ENCODE measurements around the gene ZFTA.
A peak's percentile ranks its signal among the peaks of the same experiment; 100 is the strongest.
"Not testable (repeated sequence)": the region's sequence is repeated elsewhere in the genome, so short reads cannot be mapped to it uniquely, and the experiment has no call there.

ZFTA gene

DNA sequence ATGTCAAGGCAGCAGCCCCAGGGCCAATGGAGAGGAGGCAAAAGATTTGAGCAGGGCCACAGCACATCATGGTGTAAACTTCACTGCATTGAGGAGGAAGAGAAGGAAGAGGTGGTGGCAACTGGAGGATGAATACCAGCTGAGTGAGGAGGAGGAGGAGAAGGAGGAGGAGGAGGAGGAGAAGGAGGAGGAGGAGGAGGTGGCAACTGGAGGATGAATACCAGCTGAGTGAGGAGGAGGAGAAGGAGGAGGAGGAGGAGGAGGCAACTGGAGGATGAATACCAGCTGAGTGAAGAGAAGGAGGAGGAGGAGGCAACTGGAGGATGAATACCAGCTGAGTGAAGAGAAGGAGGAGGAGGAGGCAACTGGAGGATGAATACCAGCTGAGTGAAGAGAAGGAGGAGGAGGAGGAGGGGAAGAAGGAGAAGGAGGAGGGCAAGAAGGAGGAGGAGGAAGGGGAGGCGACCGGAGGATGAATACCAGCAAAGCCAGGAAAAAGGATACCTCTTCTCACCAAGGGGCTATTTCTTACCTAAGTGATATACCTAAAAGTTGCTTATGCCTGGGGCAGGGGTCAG, 3.3 kb upstream of the ZFTA start:
- DNase-seq: not testable (repeated sequence)

DNA sequence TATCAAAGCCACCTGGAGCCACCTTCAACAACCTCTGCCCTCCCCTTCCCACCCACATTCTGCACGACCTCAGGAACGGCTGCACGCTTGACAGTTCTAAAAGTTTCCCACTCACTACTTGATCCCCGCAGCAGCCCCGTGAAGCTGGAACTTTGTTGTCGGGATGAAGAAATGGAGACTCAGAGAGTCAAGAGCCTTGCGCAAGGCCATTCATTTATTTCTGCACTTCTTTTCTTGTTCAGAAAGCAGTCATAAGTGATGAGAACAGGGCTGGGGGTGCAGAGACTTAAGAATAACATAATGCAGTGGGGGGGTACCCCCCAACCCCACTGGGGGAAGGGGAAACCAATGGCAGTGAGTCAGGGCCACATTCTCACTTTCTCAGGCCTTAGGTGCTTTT, 2.2 kb upstream of the ZFTA start:
- DNase-seq: no peak

DNA sequence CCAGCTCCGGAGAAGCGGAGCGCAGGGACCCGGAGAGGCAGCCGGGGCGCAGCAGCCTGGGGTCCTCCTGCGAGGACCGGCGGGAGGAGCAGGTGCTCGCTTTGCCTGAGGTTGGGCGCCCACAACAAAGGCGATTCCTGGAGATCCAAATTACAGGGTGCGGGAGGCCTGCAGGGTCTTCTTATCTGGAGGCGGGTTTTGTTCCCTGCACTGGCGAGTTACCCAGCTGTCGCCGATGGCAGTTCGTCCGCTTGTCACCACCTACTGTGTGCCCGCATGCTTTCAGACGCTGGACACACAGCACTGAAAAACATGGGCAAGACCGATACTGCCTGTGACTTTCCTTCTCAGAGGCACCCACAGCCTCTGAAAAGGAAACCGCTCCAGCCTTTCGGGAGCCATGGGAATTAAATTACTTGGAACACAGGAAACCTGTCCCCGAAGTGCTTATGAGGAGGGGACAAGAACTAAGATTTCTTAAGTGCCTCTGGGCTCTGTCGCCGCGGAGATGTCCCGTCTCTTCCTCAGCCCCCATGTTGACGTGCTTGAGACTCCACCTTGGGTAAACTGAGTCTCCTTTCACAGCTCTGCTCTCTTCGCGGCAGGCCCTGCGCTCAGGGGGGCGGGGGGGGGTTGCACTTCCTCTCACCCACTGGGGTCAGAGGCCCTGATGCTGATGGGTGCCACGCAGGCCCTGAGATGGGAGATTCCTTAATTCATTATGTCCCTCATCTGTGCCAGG, 1.3 kb upstream of the ZFTA start:
- DNase-seq: no peak

DNA sequence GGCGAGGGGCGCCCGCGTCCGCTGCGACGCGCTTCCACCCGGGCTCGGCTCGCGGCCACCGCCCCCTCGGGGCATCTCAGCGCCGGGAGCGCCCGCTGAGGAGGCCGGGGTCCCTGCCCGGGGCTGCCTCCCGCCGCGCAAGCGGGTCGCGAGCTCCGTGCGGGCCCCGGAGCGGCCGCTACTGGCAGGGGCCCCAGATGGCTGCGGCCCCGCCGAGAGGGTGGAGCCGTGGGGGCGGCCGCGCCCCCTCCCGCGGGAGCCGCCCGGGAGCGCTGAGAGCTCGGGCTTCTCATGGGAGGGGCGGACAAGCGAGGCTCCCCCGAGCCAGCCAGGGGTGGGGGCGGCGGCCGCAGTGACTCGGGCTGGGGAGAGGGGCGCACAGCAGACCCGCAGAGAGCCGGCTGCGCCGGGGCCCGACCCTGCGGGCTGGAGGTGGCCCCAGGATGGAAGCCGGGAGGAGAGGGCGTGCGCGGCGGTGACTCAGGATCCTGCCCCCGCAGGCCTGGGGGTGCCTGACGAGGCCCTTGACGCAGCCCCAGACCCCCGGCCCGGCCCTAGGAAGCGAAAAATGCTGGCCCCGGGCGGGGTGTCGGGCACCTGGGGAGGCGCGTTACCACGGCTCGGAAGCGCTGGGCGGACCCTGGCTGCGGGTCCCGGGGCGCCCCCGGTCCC, 603 bp upstream of the ZFTA start:
- DNase-seq: peak; percentile 28

DNA sequence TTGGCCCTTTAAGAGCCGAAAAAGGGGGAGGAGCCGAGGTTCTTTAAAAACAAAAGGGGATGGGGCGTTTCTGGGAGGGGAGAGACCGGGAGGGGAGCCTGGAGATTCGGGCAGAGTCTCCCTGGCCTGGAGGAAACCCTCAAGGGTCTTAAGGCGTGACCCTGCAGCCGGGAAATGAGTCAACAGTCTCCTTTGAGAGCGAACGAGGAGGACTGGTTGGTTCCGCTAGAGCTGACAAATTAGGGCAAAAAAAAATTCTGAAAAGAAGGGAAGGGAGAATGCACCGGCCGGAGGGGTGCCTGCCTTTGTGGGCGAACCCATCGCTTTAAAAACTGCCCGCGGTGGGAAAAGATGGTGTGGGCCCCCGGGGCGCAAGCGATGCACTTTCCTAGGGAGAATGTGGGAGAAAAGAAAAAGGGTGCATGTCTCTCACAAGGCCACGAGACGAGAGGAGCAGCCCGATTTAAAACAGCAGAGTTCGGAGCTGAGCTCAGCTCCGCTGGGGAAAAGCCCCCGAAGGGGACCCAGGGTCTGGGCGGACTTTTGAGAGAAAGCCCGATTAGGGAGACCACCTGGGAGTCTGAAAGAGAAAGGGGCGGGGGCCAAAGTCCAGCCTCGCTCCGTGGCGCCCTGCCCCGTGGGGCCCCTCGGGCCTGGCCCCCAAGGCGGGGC, 874 bp downstream of the ZFTA start:
- DNase-seq: peak; percentile 56

DNA sequence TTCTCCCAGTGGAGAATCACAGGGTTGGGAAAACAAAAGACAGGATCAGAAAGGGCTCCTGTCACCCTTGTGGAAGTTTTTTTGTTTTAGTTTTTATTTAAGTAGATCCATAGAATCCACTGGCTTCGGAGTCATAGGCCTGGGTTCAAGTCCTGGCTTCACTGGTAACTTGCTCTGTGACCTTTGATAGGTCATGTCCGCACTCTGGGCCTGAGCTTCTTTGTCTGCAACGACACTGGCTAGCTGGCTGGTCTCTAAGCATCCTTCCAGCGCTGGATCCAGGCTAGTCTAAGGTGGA, 1.4 kb downstream of the ZFTA start:
- DNase-seq: no peak

DNA sequence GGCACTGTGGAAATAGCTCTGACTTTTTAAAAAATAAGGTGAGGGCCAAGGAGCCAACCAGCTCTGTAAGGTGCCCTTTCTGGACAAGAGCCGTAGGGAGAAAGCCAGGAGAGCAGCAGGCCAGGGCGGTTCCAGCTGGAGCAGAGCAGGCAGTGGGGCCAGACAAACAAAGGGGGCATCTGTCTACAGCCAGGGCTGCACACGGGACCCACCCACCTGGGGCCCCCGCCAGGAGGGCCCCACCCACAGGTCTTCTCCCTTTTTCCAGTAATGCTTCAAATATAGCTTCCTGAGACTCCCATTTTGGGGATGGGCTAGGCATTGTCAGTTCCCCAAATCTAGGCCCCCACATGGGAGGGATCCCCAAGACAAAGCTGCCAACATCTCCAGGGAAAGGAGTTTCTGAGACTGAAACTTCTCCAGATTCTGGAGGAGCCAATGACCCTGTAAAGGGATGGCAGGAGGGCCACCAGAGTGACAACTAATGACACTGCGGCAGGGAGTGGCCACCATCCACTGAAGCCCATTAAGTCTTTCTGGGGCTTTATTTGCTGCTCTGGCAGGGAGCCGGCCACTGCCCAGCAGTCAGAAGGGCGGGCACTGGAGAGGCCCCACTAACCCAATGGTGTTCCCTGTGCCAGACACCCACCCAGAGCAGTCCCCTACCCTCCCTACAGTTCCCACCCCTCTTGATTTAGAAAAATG, 1.9 kb downstream of the ZFTA start:
- DNase-seq: no peak

DNA sequence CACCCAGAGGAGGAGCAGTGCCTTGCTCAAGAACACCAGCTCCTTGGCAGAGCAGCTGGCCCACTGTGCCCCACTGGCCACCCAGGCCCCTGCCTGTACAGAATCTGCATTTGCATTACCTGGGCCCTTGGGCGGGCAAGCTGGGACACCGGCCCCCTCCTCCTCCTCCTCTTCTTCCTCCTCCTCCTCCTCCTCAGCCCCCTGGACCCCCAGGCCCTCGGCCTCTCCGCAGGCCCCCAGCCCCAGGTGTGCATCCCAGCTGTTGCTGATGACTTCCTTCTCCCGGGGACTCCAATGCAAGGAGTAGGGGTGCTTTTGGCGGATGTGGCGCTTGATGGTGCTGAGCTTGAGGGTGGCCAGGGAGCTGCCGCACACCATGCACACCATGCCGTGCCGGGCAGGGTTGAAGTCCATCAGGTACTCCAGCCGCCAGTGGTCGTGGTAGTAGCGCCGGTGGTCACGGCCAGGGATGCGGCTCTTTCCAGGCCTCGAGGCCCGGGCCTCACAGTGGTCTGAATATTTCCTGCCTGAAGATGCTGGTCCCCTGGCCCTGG, 2.8 kb downstream of the ZFTA start:
- no peak for DNase-seq

DNA sequence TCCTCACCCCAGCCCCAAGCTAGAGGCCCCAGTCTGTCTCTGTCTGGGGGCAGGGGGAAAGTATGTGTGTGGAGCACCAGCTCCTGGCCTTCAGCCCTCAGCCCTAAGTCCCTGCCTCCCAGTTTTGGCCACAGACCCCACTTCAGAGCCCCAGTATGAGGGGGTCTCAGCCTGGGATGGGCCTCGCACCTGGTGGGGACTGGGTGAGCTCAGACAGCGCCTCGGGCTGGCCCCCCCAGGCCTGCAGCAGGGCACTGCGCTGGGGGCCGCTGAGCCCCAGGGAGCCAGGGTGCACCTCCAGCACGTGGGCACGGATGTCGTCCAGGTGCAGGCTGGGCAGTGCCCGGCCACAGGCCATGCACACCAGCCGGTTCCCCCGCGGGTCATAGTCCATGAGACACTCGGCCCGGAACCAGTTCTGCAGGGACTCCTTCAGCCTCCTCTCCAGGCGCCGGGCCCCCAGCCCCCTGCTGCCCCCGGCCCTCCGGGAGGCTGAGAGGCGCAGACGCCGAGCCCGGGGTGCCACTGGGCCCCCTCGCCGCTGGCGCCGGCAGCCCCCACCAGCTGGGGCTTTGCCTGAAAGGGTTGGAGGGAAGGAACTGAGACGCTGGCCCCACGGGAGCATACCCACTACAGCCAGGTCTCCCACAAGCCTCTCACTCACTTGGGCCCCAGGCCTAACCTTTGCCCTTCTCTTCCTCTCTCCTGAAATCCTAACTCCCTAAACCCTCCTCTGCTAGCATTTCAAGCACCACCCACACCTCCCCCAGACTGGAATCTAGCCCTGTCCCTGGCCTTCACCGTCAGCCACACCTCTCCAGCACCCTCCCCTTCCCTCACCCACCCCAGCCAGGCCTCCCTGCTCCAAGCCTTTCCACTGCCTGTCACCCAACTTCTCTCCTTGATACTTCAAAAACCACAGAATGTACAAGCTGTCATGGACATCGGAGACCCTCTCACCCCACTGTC, 3.6 kb downstream of the ZFTA start:
- no peak for DNase-seq

DNA sequence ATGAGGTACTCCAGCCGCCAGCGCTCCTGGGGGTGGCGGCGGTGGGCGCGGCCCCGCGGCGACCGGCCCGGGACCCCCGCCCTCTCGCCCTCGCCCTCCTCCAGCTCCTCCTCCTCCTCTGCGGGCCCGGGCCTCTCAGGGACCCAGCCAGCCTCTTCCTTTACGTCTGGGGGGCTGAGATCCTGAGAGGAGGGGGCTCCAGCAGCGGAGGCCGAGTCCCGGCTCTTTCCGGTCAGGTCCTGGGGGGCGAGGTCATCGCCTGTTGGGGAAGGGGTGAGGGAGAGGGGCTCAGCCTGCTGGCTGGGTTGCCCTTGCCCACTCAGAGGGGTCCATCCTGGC, 4.3 kb downstream of the ZFTA start:
- no peak for DNase-seq

DNA sequence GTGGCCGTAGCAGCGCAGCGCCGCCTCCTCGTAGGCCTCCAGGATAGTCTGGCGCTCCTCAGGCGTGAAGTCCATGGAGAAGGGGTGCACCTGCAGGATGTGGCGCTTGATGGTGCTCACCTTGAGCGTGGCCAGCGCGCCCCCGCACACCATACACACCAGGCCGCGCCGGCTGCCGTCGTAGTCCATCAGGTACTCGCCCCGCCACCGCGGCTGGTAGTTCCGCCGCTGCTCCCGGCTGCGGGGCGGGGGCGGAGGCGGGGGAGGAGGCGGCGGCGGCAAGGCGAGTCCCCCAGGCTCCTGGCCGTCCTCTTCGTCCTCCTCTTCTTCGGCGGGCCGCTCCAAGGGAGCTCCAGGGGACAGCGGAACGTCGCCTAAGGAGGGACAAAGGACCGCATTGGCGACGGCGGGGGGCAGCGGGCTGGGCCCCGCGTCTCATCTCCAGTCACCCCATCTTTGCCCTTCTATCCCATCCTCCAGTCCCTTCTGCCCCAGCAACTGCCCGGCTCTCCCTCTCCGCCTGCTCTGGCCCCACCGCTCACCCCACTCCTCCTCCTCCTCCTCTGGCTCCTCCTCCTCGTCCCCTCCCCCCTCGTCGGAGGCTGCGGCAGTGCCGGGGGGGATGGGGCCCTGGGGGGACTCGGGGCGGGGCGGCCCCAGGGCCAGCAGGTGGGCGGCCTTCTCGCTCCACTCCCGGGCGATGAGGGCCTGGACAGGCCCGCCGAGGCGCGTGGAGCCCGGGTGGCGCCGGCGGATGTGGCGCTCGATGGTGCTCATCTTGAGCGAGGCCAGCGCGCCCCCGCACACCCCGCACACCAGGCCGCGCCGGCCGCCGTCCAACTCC, 4.9 kb downstream of the ZFTA start:
- DNase-seq: no peak

DNA sequence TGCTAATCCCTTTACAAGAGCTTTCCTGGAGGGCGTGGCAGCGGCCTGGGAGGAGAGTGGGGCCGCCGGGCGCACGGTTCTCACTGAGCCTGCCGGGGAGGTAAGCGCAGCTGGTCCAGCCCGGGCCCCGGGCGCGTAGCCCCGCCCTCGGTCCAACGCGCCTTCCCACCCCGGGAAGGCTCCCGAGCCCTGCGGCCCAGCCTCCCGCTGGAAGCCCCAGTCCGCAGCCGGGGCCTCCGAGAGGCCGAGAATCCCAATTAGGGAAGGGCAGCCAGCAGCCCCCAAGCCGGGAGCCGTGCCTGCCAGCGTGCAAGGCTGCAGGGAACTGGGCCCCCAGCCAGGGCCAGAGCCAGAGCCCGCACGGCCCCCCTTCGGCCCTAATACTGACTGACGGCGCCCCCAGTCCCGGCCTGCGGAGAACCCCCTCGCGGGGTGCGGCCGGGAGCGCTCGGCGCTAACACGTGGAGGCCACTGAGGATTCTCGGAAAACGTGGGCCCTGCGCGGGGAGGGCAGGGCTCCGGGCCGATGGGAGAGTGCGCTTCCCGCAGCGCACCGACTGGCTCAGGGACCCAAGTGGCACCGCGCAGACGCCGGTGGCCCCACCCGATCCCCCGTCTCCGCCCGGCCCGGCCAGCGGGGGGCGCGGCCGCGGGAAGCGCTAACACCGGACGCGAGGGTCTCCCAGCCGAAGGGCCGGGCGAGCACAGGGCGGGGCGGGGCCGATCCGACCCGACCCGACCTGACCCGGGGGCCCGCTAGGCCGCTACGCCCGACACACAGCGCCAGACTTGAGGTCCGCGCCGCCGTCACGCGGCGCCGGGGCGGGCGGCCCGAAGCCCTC, 5.7 kb downstream of the ZFTA start:
- no peak for DNase-seq

DNA sequence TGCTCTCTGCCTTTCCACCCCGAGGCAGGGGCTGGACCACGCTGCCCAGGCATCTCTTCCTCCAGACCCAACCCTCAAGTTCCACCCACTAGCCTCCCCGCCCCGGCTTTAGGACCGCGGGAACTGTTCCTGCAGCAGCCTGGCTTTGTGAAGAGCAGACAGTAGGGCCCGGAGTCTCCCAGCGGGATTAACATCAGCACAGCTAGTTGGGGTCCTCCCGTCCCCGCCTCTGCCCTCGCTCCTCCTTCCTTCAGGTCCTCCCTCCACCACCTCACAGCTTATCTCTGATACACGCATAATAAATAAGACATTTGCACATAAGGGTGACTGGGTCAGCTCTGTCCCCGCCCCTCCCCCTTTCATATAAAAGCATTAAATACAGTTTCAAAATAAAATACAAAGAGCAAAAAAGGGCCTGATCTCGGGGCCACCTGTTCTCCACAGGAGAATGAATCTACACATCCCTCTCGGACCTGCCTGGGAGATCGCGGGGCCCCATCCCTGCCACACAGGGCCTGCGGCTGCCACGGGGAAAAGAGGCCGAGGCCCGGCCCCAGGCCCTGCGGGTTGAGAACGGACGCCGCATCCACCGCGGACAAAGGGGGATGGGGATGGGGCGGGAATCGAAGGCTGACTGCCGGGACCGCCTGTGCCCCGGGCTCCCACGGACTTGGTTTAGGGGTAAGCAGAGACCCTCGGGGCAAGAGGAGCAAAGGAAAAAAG, 6.5 kb downstream of the ZFTA start:
- no peak for DNase-seq

DNA sequence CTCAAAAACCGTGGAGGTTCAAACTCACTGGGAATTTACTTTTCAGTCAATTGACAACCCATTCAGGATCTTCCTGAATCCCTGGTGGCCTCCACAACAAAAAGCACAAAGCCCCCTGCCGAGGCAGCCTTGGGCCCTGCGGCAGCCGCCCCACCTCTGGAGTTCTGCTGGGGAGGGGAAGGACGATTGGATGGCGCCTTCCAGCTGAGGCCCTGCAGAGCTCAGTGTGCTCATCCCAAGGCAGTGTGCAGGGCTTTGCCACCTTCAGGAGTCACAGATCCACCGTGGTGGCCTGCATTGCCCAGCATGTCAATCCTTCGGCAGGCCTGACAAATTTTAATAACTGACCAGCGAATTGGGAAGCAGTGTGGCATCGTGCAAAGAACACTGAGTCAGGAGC, 7.4 kb downstream of the ZFTA start:
- no peak for DNase-seq

DNA sequence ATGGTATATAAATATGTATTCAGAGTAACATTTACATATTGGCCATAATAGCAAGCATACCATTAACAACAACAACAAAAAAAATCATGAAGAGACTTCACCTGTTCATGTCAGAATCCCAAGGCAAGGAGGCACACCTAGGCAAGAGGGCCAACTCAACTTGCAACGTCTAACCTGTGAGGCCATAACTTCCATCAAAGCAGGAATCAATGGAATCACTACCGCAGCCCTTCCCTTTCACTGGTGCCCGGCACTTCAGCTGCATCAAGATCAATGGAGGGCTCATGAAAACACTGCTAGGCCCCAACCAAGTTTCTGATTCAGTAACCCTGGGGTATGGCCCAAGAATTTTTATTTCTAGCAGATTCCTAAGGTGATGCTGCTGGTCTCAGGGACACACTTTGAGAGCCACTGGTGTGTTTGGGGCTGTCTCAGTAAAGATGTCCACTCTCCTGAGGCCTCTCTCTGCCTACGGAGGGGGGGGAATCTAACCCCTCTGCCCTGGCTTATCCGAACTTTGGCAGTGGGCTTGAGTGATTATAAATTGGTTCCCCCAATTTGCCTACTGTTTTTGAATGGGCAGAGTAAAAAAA, 8.0 kb downstream of the ZFTA start:
- no peak for DNase-seq

DNA sequence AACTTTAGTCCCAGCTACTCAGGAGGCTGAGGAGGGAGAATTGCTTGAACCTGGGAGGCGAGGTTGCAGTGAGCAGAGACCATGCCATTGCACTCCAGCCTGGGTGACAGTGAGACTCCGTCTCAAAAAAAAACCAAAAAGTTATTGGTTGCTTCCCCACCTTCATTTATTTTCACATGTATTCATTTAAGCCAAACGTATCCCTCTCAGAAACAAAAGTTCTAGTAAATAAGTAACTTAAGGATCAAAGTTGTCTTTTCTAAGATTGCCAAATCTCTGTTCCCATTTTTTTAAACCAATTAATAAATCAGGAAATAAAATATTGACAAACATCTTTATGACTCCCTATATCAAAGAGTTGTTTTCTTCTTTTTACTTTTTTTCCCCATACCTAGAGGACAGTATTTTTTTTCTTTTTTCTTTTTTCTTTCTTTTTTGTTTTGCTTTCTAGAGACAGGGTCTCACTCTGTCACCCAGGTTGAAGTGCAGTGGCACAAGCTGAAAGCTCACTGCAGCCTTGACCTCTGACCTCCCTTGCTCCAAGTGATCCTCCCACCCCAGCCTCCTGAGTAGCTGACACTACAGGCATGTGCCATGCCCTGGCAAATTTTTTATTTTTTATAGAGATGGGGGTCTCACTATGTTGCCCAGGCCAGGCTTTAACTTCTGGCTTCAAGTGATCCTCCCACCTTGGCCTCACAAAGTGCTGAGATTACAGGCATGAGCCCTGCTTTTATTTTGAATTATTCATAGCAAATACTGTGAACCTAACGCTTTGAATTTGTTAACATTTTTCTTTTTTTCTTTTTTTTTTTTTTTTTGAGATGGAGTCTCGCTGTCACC, 11.4 kb downstream of the ZFTA start:
- no peak for DNase-seq

DNA sequence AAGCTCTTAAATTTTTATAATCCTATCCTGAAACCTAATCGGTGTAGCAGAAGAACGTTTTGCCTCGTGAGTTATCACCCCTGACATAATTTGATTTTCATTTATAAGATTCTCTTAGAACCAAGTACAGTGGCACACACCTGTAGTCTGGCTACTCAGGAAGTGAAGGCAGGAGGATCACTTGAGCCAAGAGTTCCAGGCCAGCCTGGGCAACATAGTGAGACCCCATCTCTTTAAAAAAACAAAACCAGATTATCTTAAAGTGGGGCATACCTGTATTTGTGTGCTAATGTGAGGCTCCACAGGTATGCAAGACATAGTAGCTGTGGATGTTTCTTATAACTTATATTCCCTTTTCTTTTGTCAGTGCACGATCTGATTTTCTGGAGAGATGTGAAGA, 19.0 kb downstream of the ZFTA start:
- DNase-seq: no peak

DNA sequence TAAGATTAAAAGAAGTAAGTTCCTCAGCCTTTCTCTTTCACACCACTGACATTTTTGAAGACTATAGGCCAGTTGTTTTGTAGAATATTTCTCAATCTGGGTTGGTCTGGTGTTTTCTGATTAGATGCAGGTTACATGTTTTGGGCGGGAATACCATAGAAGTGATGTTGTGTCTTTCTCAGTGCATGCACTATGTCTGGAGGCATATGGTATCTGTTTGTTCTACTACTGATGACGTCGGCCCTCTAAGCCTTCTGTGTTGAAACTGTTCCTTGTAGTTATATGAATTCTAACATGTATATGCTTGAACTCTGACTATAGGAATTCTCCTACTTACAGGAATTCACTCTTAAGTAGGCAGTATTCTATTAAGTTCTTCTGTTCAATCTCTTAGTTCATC, 21.6 kb downstream of the ZFTA start:
- DNase-seq: no peak

All from activated CD4-positive, alpha-beta T cell treated with anti-CD3 and anti-CD28 coated beads for 48 hours (primary cell).